PC-9 (cell line): Measurements from ENCODE around the gene SNX13.

Experiments
- EZH2 ChIP-seq: fragments of 200-600 bp; sonication (generic); IDR thresholded peaks from 2 replicates; pipeline ENCODE4 v1.8.0; 2017; ENCODE audit warnings: antibody characterized with exemption, low read depth
- TF ChIP-seq, protein P1 (sequence below): fragments of 200-600 bp; sonication (generic); conservative IDR thresholded peaks from 2 replicates; pipeline ENCODE4 v1.6.1; 2017; ENCODE audit warnings: mixed run types, antibody characterized with exemption, mild to moderate bottlenecking, moderate library complexity

DNA sequence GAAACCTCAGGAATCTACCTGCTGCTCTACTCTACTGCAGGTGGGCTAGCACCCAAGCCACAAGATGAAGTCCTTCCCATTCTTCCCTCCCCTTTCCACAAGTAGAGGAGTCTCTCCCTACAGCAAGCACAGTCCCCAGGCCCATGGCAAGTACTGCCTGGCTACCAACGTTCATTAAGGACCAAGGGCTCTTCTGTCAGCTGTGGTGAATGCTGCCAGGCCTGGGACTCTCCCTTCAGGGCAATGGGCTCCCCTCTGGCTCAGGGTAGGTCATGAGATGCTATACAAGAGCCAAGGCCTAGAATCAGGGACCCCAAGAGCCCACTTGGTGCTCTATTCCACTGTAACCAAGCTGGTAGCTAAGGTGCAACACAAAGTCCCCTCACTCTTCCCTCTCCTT is 39.8 kb downstream of the SNX13 start:
- TF ChIP-seq, protein P1, sequence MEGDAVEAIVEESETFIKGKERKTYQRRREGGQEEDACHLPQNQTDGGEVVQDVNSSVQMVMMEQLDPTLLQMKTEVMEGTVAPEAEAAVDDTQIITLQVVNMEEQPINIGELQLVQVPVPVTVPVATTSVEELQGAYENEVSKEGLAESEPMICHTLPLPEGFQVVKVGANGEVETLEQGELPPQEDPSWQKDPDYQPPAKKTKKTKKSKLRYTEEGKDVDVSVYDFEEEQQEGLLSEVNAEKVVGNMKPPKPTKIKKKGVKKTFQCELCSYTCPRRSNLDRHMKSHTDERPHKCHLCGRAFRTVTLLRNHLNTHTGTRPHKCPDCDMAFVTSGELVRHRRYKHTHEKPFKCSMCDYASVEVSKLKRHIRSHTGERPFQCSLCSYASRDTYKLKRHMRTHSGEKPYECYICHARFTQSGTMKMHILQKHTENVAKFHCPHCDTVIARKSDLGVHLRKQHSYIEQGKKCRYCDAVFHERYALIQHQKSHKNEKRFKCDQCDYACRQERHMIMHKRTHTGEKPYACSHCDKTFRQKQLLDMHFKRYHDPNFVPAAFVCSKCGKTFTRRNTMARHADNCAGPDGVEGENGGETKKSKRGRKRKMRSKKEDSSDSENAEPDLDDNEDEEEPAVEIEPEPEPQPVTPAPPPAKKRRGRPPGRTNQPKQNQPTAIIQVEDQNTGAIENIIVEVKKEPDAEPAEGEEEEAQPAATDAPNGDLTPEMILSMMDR = no peak
- no peak for TF ChIP-seq EZH2
